Aorta (tissue), 5 donors: ENCODE measurements around the gene VAV3. TPM values are rescaled to one million over a fixed set of nuclear protein-coding genes. Genes with fewer than 3 reads are reported as not detected.

Experiments
- ATAC-seq: fragments of 200-7000 bp; cut with Tn5 transposase; one replicate; pipeline ENCODE4 v1.9.1; 2022; ENCODE audit warnings: moderate library complexity; ENCODE audit not compliant: low FRiP score
- DNase-seq, 2 donors: peaks; one replicate each; pipeline ENCODE4 v3.0.0-alpha.2; 2020
- H3K27ac ChIP-seq, 2 donors: one replicate each; pipeline ENCODE4 v1.5.1; 2013; ENCODE audit warnings: low read length in 2 of 2, mild to moderate bottlenecking in 2 of 2, moderate library complexity in 2 of 2, control low read depth in 1 of 2, inconsistent platforms in 1 of 2, low read depth in 1 of 2
- H3K27me3 ChIP-seq, 2 donors: one replicate each; pipeline ENCODE4 v1.6.1; 2013; ENCODE audit warnings: control low read depth in 1 of 2, low read length in 1 of 2, mild to moderate bottlenecking in 1 of 2, moderate library complexity in 1 of 2; ENCODE audit not compliant: insufficient read depth in 2 of 2, control insufficient read depth in 1 of 2
- H3K36me3 ChIP-seq, 2 donors: one replicate each; pipeline ENCODE4 v1.6.1; 2013; ENCODE audit warnings: control low read depth in 1 of 2, low read length in 1 of 2, mild to moderate bottlenecking in 1 of 2; ENCODE audit not compliant: insufficient read depth in 2 of 2, control insufficient read depth in 1 of 2
- H3K4me1 ChIP-seq, 2 donors: one replicate each; pipeline ENCODE4 v1.6.1; 2013; ENCODE audit warnings: low read length in 2 of 2, control low read depth in 1 of 2, mild to moderate bottlenecking in 1 of 2, moderate library complexity in 1 of 2; ENCODE audit not compliant: insufficient read depth in 2 of 2, control insufficient read depth in 1 of 2
- H3K4me3 ChIP-seq, 2 donors: one replicate each; pipeline ENCODE4 v1.5.1; 2013; ENCODE audit warnings: low read length in 2 of 2, control low read depth in 1 of 2, mild to moderate bottlenecking in 1 of 2
- H3K9me3 ChIP-seq: one replicate; pipeline ENCODE4 v1.6.1; 2013; ENCODE audit warnings: mild to moderate bottlenecking, low read length; ENCODE audit not compliant: control insufficient read depth
- WGBS, 2 donors: extraction: QIAGEN DNeasy Blood & Tissue Kit; methylation state at CpG; one replicate each; pipeline ENCODE4 v1.1.7; 2013; 5-methylcytosine and 5-hydroxymethylcytosine counted together
- intact Hi-C, 2 donors: fragments of 100-400 bp; cut with DNase I; formaldehyde crosslinking; loops; one replicate each; pipeline versions ENCODE4 v1.14.2 to v1.15.0; 2022
- polyA plus RNA-seq, 2 donors: library from polyadenylated mRNA; stranded (reverse); fragments of 200-250 nt; gene quantifications; one replicate each; pipeline ENCODE4 v1.2.3, GENCODE V29; 2013
- total RNA-seq, 2 donors: library from RNA; stranded (reverse); fragmentation: NEBNext Ultra II Directional; extraction: Animal tissue kit (Norgen Biotek cat#: 25700); gene quantifications; one replicate each; pipeline ENCODE4 v1.2.1, GENCODE V29; 2021
- donor health status: healthy with polysubstance abuse.
- donor health status: Bipolar disorder and iron deficiency.
- donor health status: DM: no; HTN: no; CAD: no.
- donor health status: DM: no; HTN: no; CAD: no.
- donor health status: DM: yes; HTN: yes; CAD: no.

VAV3 gene
- total and polyA plus RNA-seq, 4 donors = 0.33 to 8.8 (median 4.7) TPM

- H3K27ac ChIP-seq = no peak overlapping the region
- intact Hi-C loops = no loop called here
- no peak for ATAC-seq
- H3K4me1 ChIP-seq = no peaks in the 10 kb centered on the region
- no peaks in the 10 kb centered on the region for H3K9me3 ChIP-seq
- H3K4me3 ChIP-seq = no peak overlapping the region
- DNase-seq = no peak
- H3K27me3 ChIP-seq = no peaks in the 10 kb centered on the region
- WGBS, 2 donors = 73 to 87% methylated on average over 2 of the region's 2 CpGs
- H3K36me3 ChIP-seq = no peaks in the 10 kb centered on the region
These were observed 177.7 kb downstream of the VAV3 start for GRCh38 chr1:107787299-107787698.

GRCh38 chr1:107786203-107786845, 178.7 kb downstream of the VAV3 start:
- Histone ChIP-seq H3K4me3 (no peak overlapping the region), H3K27ac (no peak overlapping the region), H3K27me3 (no peaks in the 10 kb centered on the region), H3K36me3 (no peaks in the 10 kb centered on the region), H3K9me3 (no peaks in the 10 kb centered on the region), H3K4me1 (no peaks in the 10 kb centered on the region)
- intact Hi-C loops = no loop called here
- 84 to 87% methylated on average over 5 of the region's 5 CpGs for WGBS, 2 donors
- DNase-seq (no peak), ATAC-seq (peak; percentile 37)

GRCh38 chr1:107785496-107786202, 179.3 kb downstream of the VAV3 start:
- DNase-seq (no peak), ATAC-seq (no peak)
- Histone ChIP-seq H3K36me3 (no peaks in the 10 kb centered on the region), H3K27me3 (no peaks in the 10 kb centered on the region), H3K27ac (no peak overlapping the region), H3K4me3 (no peak overlapping the region), H3K9me3 (no peaks in the 10 kb centered on the region), H3K4me1 (no peaks in the 10 kb centered on the region)
- intact Hi-C loops = no loop called here
- WGBS, 2 donors = 89 to 93% methylated on average over 3 of the region's 3 CpGs

DNA sequence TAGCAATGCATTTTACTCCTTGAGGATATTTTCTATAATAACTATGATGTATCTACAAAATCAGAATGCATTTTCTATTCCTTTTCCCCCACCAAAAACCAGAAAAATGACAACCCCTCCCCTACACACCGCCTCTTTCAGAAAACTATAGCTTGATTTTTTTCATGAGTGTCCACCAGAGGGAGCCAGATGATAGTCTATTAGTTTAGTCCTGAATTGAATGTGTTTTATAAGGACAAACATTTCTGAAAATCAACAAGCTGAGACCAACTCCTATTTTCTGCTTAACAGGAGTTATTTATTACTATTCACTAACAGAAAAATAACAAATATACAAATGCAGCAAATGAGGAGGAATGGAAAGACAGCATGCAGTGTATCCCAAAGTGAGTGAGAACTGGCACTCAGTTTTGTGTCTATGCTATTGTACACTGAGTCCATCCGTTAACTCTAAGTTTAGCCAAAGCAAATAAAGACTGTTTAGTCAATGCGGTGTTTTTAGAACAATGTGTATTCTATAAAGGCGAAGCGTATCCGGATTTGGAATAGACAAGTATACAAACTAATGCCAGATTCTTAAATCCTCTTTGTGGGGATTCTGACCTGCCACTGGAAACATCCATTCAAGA, 182.6 kb downstream of the VAV3 start:
- Histone ChIP-seq H3K27me3 (no peaks in the 10 kb centered on the region), H3K36me3 (no peaks in the 10 kb centered on the region)
- 3% methylated on average over 6 of the region's 6 CpGs for WGBS, 2 donors

DNA sequence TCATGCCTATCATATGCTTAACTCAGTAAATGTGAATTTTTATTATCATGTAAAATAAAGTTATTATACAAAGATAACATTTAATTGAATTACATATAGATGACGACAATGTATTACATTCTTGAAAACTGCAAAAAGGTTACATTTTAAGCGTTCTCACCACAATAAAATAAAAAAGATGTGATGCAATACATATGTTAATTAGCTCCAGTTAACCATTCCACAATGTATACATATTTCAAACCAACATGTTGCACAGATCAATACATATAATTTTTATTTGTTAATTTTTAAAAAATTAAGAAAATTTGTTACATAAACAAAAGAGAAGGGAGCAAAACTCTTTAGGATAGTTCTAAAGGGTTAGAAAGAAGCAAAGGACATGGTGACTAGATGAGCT, 183.7 kb downstream of the VAV3 start:
- H3K27ac ChIP-seq = no peak overlapping the region
- H3K27me3 ChIP-seq = no peaks in the 10 kb centered on the region
- ATAC-seq (no peak), DNase-seq (no peak)
- intact Hi-C loops = no loop called here
- no peaks in the 10 kb centered on the region for H3K9me3 ChIP-seq
- no peak overlapping the region for H3K4me3 ChIP-seq
- 76% methylated on average over 2 of the region's 2 CpGs for WGBS, 2 donors
- no peaks in the 10 kb centered on the region for H3K4me1 ChIP-seq
- H3K36me3 ChIP-seq = no peaks in the 10 kb centered on the region

More for the DNA sequence above, 182.6 kb downstream of the VAV3 start:
- intact Hi-C loops = loop anchor here (2.0 kb wide), 2 partner anchors 342 to 344 kb away; no protein-coding TSS in a partner anchor
- ATAC-seq = peak; percentile 70
- no peak overlapping the region for H3K4me3 ChIP-seq
- no peak for DNase-seq
- no peaks in the 10 kb centered on the region for H3K9me3 ChIP-seq
- no peak overlapping the region for H3K27ac ChIP-seq
- no peaks in the 10 kb centered on the region for H3K4me1 ChIP-seq

GRCh38 chr1:107777664-107778047, 187.3 kb downstream of the VAV3 start:
- ATAC-seq = no peak
- 62 to 76% methylated on average over 3 of the region's 3 CpGs for WGBS, 2 donors

GRCh38 chr1:107776900-107777663, 187.9 kb downstream of the VAV3 start:
- no peak overlapping the region for H3K27ac ChIP-seq

More at GRCh38 chr1:107777664-107778047, 187.3 kb downstream of the VAV3 start:
- Histone ChIP-seq H3K27ac (no peak overlapping the region), H3K4me3 (no peak overlapping the region), H3K9me3 (no peaks in the 10 kb centered on the region), H3K36me3 (no peaks in the 10 kb centered on the region), H3K4me1 (no peaks in the 10 kb centered on the region), H3K27me3 (no peaks in the 10 kb centered on the region)
- no peak for DNase-seq
- intact Hi-C loops = no loop called here

DNA sequence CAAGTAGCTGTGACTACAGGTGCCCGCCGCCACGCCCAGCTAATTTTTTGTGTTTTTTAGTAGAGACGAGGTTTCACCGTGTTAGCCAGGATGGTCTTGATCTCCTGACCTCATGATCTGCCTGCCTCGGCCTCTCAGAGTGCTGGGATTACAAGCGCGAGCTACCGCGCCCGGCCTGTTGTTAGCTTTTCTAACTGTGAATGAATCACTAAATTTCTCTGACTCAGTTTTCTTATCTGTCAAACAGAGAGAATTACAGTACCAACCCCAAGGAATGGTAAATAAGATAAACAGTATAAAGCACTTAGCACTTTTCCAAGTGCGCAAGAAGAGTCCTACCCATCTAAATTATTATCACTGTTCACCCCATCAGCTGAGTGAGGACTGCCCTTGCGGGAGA, 193.6 kb downstream of the VAV3 start:
- Histone ChIP-seq H3K36me3 (no peaks in the 10 kb centered on the region), H3K9me3 (no peaks in the 10 kb centered on the region), H3K27me3 (no peaks in the 10 kb centered on the region), H3K4me3 (no peak overlapping the region), H3K27ac (no peak overlapping the region), H3K4me1 (no peaks in the 10 kb centered on the region)
- intact Hi-C loops = no loop called here
- WGBS, 2 donors = 84 to 93% methylated on average over 13 of the region's 13 CpGs
- ATAC-seq = no peak
- DNase-seq = no peak

More at GRCh38 chr1:107776900-107777663, 187.9 kb downstream of the VAV3 start:
- ATAC-seq (no peak), DNase-seq (no peak)
- intact Hi-C loops = no loop called here
- WGBS, 2 donors = 72 to 78% methylated on average over 4 of the region's 4 CpGs
- no peaks in the 10 kb centered on the region for H3K9me3 ChIP-seq
- H3K27me3 ChIP-seq = no peaks in the 10 kb centered on the region
- H3K4me3 ChIP-seq = no peak overlapping the region
- no peaks in the 10 kb centered on the region for H3K4me1 ChIP-seq
- H3K36me3 ChIP-seq = no peaks in the 10 kb centered on the region
